GM21619 (cell line): Measurements from ENCODE around the gene MRPS16.
"Not testable (repeated sequence)": the region's sequence is repeated elsewhere in the genome, so short reads cannot be mapped to it uniquely, and the experiment has no call there.

Experiments
- ATAC-seq: cut with Tn5 transposase; IDR thresholded peaks from one replicate; pipeline ENCODE4 v1.9.1; 2021; ENCODE audit not compliant: unreplicated experiment

MRPS16 gene

DNA sequence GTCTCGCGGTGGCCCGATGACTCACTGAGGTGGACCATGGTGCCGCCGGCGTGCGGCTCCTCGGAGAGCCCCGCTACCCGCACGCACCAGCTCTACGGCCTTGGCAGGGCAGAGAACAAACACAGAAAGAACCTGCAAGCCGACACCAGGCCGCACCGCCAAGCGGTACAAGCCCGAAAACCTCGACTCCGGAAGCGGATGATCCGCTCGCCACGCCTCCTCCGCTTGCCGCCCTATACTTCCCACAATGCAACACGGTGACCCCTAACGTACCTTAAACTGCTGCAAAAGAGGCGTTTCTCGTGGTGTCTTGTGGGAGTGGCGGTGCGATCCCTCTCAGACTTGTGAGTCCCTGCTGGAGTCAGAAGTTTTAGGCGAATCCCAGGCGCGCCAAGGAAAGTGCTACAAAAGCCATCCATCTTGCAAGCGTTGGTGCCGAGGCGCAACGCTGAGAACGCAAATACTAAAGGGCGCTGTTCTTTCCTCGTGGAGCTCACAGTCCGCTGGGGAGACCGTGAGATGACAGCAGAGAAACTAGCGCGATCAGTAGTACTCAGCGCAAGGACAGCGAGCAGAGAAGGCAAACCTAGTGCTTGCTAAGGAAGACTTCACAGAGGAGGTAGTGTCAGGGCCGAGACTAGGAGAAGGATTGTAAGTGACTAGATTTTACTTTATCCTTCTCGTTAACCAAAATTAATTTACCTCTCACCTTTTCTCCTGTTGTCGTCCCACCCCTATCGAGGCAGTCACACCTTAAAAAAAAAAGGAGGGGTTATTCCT, at the start of gene MRPS16:
TSS of gene MRPS16 (minus strand) at position 200 of the 780 bp plus-strand sequence. CDS start at position 38, 162 bp downstream.
- peak; percentile 77 for ATAC-seq

DNA sequence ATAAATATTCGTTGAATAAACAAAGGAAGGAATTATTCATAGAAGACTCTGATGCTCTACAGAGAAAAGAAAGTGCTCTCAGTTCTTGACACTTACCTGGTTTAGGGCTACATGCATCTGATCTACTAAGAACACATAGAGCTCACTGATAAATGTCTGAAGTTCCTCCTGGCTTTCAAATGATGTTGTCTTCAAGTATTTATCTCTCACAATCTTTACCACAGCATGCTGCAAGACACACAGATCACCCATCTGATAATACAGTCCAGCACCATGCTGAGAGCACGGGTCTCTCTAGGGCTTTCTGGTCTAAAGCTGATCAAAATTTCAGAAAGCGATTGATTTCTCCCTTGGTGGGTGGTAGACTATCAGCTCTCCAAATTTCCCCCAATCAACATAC, 44.5 kb upstream of the MRPS16 start:
- no peak for ATAC-seq

DNA sequence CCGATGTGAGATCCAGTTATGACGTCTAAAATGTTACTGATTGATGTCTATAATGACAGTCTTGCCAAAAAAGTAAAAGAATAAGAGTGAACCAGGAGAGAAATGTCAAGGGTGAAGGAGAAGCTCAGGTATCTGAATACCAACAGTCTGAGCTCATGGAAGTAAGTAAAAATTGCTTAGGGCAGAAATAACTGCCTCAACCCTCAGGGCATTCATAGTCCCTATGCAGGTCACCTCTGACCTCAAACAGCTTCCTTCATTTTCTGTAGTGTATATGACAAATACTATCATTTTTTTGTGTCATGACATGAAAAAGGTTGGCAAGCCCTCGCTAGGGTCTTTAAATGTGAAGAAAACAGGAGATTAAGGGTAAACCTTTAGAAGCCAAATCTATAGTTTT, 41.0 kb upstream of the MRPS16 start:
- no peak for ATAC-seq

DNA sequence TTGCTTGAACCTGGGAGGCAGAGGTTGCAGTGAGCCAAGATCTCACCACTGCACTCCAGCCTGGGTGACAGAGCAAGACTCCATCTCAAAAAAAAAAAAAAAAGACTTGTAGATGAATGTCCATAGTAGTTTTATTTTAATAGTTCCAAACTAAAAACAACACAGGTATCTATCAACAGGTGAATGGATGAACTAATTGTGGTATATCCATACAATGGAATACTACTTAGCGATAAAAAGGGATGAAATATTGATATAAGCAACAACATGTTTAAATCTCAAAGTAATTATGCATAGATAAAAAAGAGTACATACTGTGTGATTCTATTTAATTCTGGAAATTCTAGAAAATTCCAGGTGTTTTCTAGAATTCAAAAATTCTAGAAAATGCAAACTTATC, 37.5 kb upstream of the MRPS16 start:
- no peak for ATAC-seq

DNA sequence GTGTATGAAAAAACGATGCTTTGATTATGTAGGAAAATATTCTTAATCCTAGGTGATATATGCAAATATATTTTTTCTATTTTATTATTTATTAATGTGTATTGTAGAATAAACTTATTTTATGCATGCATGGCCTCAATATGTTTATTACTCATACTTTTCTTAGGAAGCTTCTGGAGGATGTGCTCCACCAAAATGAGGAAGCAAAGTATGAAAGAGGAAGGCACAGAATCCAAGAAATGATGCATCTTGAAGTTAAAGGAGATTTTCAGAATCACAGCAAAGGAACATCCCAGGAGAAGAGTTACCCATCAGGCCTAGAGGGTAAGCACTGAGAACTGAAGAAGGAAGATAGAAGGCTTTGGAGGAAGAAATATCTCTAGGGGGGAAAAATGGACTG, 35.0 kb upstream of the MRPS16 start:
- no peak for ATAC-seq

DNA sequence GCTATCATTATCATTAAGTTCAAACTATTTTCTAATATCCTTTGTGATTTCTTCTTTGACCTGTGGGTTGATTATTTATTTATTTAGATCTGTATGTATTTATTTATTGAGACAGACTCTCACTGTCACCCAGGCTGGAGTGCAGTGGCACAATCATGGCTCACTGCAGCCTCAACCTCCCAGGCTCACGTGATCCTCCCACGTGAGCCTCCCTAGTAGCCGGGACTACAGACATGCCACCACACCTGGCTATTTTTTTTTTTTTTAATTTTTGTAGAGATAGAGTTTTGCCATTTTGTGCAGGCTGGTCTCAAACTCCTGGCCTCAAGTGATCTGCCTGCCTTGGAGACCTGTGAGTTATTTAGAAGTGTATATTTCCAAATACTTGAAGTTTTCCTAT, 28.7 kb upstream of the MRPS16 start:
- ATAC-seq: no peak

DNA sequence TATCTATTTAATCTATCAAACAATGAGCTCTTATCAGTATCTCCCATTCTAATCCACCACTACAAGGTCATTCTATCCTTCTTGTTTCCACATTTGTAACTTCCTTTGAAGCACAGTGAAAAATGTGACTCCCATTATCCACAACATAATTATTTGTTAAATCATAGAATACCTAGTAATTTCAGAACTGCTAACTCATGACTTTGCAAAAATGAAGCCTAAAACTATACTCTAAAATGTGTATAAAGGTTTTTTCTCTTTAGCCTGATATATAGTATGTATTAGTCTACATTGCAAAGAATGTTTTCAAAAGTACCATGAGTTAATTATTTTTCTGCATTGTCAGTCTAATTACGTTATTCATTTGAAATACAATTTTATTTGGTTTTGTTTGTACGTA, 12.0 kb upstream of the MRPS16 start:
- ATAC-seq: no peak

DNA sequence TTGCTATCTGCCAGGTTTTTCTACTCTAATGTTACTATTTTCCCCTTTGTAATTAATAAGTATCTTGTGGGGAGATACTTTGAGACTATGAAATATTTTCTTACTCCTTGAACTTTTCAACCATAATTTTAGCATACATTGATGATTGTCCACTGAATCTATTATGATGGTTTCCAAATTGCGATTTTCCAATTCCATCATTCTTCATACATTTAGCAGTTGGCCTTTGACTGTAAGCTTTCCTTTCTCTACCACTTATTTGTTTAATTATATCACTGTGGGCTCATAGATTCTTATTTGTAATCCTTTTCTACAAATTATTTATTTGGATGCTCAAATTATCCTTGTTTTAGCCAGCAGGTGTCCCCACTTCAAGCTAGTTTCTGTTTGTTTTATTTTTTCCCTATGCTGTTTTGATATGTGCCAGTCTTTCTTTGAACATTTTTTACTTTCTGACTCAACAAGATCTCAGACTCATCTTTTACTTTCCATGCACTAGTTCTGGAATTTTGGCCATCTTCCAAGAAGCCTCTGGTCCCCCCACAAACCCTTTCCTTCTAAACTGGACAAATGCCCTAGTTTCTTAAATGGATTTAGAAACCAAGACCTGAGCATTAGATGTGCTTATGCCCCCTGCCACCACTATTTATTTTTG, 11.4 kb upstream of the MRPS16 start:
- ATAC-seq: no peak

DNA sequence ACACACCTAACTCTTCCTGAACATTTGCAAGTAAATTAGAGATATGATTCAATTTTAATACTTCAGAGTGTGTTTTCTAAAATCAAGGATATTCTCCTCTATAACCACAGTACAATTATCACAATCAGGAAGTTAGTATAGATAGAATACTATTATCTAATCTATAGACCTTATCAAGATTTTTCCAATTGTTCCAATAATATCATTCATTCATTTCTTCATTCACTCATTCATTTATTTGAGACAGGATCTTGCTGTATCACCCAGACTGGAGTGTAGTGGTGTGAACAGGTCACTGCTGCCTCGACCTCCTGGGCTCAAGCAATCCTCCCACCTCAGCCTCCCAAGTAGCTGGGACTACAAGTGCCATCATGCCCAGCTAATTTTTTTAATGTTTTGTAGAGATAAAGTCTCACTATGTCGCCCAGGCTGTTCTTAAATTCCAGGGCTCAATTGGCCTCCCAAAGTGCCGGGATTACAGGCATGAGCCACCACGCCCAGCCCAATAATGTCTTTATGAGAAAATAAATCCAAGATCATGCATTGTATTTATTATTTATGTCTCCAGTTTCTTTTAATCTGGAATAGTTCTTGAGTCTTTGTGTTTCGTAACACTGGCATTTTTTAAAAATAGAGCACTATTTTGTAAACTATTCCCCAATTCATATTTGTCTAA, 10.6 kb upstream of the MRPS16 start:
- ATAC-seq: no peak

DNA sequence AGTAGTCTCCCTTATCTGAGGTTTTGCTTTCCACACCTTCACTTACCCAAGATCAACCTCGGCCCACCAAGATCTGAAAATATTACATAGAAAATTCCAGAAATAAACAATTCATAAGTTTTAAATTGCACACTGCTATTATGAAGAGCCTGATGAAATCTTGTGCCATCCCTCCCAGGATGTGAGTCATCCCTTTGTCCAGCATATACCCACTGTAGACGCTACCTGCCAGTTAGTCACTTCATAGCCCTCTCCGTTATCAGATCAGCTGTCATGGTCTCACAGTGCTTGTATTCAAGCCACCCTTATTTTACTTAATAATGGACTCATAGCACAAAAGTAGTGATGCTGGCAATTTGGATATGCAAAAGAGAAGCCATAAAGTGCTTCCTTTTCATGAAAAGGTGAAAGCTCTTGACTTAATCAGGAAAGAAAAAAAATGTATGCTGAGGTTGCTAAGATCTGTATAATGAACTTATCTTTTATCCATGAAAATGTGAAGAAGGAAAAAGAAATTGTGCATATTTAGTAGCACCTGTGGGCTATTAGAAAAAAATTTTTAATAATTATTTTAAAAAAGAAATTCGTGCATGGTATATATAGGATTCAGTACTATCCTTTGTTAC, 9.8 kb upstream of the MRPS16 start:
- ATAC-seq: no peak

DNA sequence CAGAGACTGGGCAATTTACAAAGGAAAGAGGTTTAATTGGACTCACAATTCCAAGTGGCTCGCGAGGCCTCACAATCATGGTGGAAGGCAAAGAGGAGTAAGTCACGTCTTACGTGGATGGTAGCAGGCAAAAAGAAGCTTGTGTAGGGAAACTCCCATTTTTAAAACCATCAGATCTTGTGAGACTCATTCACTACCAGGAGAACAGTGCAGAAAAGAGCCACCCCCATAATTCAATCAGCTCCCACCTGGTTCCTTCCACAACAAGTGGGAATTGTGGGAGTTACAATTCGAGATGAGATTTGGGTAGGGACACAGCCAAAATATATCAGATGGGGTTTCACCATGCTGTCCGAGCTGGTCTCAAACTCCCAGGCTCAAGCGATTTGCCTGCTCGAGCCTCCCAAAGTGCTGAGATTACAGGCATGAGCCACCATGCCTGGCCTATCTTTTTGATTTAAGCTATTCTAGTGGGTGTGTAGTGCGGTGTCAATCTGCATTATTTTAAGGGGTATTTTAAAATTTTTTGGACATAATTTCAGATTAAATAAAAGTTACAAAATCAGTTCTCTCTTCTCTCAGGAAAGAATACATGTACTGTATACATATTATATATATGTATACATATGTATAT, 9.0 kb upstream of the MRPS16 start:
- no peak for ATAC-seq

DNA sequence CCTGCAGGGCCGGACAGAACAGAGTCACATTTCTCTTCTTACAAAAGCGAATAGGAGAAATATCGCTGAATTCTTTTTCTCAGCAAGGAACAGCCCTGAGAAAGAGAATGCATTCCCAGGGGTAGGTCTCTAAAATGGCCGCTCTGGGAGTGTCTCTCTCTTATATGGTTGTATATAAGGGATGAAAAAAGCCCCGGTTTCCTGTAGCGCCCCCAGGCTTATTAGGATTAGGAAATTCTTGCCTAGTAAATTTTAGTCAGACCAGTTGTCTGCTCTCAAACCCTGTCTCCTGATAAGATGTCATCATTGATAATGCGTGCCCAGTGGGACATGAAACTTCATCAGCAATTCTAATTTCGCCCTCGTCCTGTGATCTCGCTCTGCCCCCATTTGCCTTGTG, 6.2 kb upstream of the MRPS16 start:
- ATAC-seq: not testable (repeated sequence)

DNA sequence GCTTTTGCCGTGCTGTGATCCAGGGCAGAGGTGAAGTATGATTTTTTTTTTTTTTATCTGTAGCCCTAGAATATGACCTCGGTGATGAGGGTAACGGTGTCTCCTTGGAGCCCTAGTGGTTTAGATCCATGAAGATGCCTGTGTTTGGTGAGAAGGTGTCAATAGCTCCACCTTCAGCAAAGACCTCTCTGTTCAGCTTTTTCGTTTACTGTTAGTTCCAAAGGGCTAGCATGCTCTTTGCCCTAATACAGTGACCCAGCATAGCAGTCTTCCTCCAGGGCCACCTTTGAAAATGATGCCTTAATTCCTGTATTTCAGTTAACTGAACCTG, 746 bp upstream of the MRPS16 start:
- ATAC-seq: no peak

DNA sequence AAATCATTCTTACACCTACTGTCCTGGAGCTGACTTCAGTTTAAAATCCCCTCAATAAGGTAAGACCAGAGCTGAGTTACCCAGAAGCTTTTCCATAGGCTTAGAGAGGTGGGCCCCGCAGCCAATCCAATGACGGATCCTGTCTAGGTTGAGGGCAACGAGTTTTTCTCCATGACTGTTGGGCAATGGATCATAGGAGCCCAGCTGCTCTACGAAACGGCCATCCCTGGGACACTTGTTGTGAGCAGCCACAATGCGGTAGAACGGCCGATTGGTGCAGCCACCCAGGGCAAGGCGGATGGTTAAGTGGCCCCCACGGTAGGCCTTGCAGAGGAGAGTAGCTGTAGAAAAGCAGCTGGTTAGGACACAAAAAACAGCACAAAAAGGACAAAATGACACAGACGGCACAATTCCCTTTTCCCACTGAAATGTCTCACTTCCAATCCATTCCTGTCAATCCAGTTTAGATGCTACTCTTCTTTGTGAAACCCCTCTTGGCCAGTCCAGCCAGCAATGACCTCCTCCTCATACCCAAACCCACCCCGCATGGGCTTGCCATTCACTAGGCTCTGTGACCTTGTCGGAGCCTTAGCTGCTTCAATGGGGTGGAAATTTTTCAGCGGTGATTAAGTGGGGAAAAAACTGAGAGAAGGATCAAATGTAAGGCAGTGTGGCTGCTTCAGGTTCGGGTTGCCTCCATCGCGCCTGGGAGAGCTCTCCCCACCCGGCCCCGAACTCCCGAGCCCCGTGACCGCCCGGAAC, 580 bp downstream of the MRPS16 start:
- peak; percentile 5 for ATAC-seq

DNA sequence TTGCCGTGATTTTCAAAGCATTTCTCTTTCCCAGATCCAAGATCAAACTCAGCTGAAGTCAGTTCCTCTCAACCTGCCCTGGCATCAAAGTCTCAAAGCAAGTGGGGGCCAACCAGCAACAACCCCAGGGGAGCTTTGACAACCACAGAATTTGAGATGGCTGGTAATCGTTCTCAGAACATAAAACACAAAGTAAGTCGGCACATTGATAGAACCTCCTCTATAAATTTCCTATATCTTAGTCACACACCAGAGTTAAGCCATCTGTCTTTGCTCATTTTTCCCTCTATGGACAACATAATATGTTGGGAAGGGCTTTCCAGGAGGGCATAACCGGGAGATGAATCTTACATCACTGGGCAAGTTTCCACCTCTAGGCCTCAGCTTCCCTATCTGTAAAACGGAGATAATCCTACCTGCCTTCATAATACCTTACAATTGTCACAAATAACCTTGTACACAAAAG, 4.2 kb downstream of the MRPS16 start:
- no peak for ATAC-seq

DNA sequence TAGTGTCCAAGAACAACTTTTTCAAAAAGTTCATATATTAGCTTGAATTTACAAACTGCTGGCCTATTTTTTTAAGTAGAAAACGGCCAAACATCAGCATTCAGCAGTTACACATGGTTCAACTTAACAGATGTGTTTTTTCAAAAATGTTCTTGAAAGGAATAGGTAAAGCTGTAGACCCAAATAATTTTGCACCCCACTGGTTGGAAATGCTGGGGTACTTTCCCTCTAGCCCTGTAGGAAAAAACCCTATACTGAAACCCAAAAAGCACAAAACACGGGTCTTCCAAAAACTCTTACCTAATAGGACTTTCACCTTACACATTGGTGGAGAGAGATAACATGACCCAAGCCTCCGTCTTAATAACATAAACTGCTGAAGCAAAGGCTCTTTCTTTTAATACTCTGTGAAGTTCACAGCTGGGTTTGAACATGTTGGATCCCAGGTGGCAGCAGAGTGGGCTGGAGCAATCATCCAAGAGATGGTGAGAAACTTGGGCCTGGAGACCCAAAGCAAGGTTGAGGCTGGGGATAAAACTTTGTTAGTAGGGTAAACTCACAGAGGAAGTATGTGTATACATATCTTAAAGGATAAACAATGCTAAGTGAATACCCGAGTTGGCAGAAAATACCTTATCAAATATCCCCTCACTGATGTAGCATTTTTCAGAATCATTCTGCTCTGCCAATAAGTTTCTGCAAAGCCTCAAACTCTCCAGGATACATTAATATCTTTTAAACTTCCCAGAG, 4.8 kb downstream of the MRPS16 start:
- no peak for ATAC-seq

DNA sequence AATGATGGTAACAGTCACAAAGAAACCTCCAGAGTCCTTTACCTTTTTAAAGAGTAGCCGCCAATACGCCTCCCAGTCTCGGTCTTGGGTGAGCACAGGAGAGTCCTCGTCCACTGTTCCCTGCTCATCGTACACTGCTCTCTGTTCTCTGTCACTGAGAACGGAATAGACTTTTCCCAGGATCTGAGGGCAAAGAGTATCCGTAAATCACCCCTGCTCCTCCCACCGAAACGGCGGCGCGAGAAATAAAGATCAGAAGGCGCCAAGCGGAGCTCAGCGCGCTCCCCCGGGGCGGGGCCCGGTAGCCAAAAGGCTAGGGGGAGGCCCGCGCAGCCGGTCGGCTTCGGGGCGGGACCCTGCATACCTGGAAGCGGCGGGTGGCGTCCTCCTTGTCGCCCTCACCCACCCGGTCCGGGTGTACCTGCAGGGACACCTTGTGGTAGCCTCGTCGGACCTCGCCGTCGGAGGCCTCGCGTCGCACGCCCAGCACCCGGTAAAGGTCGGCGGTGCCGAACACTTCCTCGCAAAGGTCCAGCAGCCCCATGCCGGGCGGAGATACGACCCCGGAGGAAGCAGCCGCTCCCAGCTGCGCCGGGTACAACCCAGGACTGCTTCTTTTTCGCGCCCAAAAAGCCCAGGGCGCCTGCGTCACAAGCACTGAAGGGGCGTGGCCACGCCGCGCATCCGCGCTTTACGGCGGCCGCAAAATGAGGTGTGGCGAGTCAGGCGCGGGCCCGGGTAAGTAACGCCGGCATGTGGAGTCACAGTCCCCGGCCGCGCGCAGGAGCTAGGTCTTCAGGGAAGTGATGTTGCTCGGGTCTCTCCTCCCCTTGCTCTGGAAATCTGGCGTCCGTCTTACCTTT, 5.6 kb downstream of the MRPS16 start, which contains the start of gene DNAJC9:
TSS of gene DNAJC9 (minus strand) at position 610 of the 863 bp plus-strand sequence. CDS start at position 544, 66 bp downstream.
- ATAC-seq: peak; percentile 77

DNA sequence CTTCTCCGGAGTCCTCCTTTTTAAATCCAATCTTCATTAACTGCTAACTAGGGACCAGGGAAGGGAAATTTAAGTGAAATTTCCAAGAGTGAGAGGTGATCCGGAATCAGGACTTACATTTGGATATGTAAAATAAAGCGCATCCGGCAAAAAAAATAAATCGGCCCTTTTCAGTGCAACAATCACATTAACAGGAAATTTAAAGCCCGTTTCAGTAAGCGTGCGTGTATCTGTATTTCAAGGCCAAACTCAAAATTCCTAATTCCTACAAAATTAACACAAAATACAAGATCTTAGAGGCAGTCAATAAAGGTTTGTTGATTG, 6.2 kb downstream of the MRPS16 start:
- no peak for ATAC-seq
